ENCODE results near the gene SEMA3C.

DNA sequence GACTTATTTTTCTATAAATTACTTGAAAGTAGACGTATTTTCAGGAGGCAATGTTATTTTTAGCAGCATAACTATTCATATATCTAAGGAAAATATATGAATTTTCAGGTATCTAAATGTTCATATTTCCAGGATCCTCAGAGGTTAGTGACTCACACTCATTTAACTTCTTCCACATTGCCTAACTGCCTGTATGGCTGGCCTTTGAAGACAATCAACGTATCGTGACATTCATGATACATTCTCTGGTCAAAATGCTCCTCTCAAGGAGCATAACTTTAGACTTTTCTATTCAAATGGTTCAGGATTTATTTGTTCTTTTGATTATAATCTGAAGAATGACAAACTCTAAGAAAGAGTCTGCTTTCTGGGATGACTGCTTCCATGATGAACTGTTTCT, 89.3 kb downstream of the SEMA3C start:
- TF ChIP-seq CTCF (IDR thresholded peaks at IDR 0.05 in 8 of 11, conservative IDR thresholded peaks at IDR 0.05 in 3 of 11) (no peak), POLR2A (IDR thresholded peaks at IDR 0.05) (no peak), POLR2AphosphoS5 (IDR thresholded peaks at IDR 0.05) (no peak)

Data from spleen (tissue), 7 donors.